ENCODE measurements around the gene RPS26.

DNA sequence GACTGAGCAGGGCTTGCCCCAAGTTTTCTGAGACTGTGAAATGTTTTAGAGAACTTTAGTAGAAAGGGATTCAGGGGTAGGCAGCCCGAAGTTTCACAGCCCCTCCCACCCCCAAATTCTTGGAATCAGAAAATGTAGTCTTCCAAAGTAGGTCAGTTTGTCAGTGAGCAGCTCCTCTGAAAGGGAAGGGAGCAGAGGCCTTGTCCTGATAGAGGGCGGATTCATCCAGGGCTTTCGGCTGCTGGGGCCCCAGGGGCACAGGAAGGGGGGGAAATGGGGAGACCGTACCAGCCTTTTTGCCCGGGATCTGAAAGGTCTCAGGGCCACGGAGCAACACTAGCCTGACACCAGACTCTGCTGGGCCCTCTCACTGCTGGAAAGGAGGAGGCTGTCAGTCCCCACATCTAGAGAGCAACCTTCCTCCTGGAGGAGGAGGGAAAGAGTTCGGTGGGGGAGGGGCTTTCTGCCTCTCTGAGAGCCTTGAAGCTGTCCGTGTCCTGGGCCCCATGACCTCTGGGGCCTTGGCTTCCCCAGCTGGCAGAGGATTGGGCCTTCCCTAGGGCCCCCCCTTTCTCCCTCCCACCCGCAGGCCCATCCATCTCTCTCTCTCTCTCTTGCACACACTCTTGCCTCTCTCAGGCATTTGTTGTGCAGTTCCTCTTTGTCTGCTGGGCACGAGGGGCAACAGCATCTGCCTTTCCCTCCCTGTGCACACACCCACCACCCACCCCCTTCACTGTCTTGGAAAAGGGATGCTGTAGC is 21.1 kb upstream of the RPS26 start, which contains the start of gene IKZF4:
- TF ChIP-seq FOXK2 (IDR thresholded peaks at IDR 0.05) = no peak
- TF ChIP-seq SP1 (IDR thresholded peaks at IDR 0.05) = no peak
- TF ChIP-seq HDGF (IDR thresholded peaks at IDR 0.05; ENCODE audit: borderline replicate concordance) = no peak
- TF ChIP-seq L3MBTL2 (conservative IDR thresholded peaks at IDR 0.05) = no peak
- no peak for TF ChIP-seq FOXA1 (IDR thresholded peaks at IDR 0.05)
- no peak for TF ChIP-seq FOXM1 (IDR thresholded peaks at IDR 0.05; ENCODE audit: borderline replicate concordance)
- no peak for TF ChIP-seq TARDBP (IDR thresholded peaks at IDR 0.05)
- TF ChIP-seq BHLHE40 (IDR thresholded peaks at IDR 0.05; ENCODE audit: borderline replicate concordance) = no peak
- TF ChIP-seq SUZ12 (IDR thresholded peaks at IDR 0.05) = no peak
- TF ChIP-seq ELF4 (IDR thresholded peaks at IDR 0.05) = no peak
- no peak for TF ChIP-seq ZNF384 (IDR thresholded peaks at IDR 0.05)
- no peak for TF ChIP-seq NFRKB (IDR thresholded peaks at IDR 0.05)

All from HEK293T (cell line).